Hematopoietic multipotent progenitor cell treated with erythropoietin and hydrocortisone succinate and interleukin-3 and kit ligand, for 6 days (in vitro differentiated cells): ENCODE results near the gene SH3BGR.
A peak's percentile ranks its signal among the peaks of the same experiment; 100 is the strongest.
"Not testable (repeated sequence)": the region's sequence is repeated elsewhere in the genome, so short reads cannot be mapped to it uniquely, and the experiment has no call there.

Source experiments
- DNase-seq: peaks from one replicate; pipeline ENCODE4 v3.0.0-alpha.2; 2015

SH3BGR gene

DNA sequence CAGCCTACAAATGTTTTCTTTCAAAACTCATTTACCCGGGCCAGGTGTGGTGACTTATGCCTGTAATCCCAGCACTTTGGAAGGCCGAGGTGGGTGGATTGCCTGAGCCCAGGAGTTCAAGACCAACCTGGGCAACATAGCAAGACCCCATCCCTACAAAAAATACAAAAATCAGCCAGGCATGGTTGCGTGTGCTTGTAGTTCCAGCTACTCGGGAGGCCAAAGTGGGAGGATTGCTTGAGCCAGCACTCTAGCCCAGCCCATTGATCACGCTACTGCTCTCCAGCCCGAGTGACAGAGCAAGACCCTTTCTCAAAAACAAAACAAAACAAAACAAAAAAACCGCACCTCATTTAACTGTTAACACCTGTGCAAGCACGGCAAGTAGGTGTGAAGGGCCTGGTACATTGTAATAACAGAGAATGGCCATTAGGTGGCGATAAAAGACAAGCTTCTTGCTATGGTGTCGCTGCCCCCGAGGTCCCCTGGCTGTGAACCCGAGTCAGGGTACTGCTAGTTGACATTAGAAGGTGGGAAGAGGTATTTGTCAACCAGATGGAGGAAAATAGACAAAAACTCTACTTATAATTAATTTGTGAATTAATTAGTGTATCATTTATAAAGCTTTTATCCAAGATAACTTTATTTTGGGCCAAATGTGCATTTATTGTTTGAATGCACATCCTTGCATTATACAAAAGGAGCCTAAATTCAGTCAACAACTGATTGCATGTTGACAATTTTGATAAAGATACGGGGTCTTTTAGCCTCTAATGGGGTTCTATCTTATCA lies 66.5 kb downstream of the SH3BGR start:
- DNase-seq = peak; percentile 87

GRCh38 chr21:39518847-39519210 lies 67.1 kb downstream of the SH3BGR start:
- DNase-seq = no peak

DNA sequence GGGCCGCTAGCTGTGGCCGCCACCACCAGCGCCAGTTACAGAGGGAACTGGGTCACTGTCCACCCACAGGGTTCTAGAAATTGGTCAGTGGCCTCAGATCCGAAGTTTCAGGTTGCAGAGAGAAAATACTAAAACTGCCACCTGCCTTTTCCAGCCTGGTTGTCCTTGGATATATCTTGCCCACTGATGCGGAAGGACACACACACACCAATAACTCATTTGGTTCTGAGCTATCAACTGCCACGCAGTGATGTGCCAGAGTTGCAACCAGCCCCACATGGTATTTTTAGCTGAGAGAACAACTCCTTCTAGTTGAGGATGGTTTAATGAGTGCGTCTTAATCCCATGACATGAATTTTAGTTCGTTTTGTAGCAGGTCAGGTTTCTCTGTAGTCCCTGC lies 68.1 kb downstream of the SH3BGR start:
- no peak for DNase-seq

DNA sequence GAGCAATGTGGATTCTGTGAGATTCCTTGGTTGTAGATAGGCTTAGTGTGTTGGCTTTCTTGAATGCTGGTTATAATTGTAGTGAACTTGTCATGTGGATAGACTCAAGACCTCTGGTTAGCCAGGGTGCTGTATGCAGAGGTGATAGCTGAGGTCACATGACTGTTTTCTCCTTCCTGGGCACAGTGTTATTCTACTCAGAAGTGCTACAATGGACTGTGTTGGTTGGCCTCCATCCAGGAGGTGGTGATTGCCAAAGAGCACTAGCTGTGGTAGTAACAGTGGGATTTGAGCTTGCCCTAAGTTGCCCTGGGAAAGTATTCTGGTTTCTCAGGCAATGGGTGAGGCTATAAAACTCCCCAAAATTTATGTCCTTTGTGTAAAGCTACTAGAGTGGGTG lies 71.6 kb downstream of the SH3BGR start:
- no peak for DNase-seq

GRCh38 chr21:39523915-39524314 lies 72.1 kb downstream of the SH3BGR start:
- no peak for DNase-seq

- no peak for DNase-seq
Measured at GRCh38 chr21:39525129-39525528, 73.4 kb downstream of the SH3BGR start.

DNA sequence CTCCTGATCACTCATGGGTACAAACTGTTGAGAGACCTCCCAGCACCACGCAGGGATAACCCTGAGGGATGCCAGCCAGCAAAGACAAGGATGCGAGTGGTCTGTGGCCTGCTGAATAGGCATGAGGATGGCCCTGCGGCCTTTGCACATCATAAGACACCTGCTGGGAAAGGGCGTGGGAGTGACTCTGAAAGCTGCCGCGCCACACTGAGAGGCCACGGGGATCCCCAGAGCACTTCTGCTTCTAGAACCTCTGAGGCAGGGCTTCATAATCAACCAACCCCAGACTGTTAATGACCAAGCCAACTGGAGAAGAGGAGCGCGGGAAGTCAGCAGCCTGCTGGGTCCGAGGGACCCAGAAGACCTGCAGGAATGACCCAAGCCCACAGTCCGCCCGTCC lies 73.8 kb downstream of the SH3BGR start:
- DNase-seq = no peak

- no peak for DNase-seq
Measured at GRCh38 chr21:39527067-39527595, 75.4 kb downstream of the SH3BGR start.

DNA sequence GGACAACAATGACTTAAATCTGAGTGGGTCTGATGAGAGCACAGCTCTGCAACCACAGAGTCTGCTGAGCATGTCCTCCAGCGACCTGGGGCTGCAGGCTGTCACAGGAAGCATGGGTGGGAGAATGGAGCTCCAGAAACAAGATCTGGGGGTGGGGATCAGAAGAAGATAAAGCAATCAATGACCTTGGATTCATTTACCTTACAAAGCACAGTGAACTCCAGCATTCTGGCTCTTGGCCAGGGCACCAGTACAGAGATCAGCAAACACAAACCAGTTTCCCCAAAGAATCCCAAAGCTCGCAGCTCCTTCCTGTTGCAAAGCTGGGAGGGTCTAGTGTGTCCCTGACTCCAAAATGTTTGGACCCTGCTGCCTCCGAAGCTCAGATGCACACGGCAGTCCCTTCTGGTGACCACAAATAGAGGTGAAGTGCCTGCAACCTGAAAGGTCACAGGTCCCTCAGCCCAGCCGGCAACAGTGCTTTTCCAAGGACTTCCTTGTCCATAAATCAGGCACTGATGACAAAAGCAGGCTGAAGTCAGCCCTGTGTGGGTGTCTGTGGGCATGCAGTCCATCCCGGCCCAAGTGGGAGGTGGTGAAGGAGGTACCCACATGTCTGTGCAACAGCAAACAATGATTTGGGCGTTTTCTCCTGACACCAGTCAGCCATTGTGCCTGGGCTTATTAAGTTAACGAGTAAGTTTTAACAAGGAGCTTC lies 76.1 kb downstream of the SH3BGR start:
- DNase-seq = no peak

GRCh38 chr21:39529026-39529425 lies 77.3 kb downstream of the SH3BGR start:
- no peak for DNase-seq

DNA sequence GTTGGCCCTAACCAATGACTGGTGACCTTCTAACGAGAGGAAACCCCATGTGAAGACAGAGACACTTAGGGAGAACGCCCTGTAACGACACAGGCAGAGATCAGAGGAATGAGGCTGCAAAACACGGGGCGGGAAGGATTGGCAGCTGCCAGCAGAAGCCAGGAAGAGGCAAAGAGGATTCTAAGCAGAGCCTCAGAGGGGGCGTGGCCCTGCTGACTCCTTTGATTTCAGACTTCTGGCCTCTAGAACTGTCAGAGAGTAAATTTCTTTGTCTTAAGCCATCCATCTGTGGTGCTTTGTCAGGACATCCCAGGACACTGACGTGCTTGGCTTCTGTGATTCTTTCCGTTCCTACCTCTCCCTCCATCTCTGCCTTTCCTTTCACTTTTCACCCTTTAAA lies 79.3 kb downstream of the SH3BGR start:
- DNase-seq = no peak

DNA sequence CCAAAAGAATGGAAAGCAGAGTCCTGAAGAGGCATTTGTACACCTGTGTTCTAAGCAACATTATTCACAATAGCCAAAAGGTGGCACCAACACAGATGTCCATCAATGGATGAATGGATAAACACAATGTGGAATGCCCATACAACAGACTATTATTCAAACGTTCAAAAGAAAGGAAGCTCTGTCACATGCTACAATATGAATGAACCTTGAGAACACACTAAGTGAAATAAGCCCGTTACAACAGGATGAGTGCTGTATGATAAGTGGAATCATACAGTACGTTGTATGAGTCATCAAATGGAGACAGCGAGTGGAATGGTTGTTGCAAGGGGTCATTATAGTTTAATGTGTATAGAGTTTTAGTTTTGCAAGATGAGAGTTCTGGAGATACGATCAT lies 80.1 kb downstream of the SH3BGR start:
- no peak for DNase-seq

DNA sequence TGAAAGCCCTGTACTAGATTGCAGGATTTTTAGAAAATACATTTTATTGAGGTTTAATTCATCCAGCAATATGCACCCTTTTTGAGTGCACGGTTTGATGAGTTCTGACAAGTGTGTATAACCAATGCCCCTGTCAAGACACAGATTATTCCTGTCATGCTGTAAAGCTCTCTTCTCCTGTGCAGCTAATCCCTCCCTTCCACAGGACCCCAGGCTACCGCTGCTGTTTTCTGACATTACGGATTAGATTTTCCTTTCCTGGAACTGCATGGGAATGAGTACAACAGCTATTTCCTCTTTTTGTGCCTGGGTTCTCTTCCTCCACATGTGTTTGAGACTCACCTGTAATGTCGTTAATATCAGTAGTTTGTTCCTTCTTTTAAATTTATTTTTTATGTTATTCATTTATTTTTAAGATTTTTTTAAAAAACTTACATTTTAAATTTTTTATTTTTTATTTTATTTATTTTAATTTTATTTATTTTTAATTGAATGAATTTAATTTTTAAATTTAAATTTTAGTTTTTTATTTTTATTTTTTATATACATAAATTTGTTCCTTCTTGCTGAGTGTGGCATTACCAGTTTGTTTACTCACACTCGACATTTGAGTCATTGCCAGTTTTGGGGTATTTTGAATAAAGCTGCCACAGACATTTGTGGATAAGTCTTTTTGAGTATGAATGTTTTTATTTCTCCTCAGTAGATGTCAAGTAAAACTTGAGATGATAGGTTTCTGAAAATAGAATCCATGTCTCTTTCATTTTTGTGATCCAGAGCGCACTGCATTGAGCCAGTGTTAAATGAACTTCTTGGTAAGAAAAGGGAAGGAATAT lies 82.0 kb downstream of the SH3BGR start:
- DNase-seq = no peak

DNA sequence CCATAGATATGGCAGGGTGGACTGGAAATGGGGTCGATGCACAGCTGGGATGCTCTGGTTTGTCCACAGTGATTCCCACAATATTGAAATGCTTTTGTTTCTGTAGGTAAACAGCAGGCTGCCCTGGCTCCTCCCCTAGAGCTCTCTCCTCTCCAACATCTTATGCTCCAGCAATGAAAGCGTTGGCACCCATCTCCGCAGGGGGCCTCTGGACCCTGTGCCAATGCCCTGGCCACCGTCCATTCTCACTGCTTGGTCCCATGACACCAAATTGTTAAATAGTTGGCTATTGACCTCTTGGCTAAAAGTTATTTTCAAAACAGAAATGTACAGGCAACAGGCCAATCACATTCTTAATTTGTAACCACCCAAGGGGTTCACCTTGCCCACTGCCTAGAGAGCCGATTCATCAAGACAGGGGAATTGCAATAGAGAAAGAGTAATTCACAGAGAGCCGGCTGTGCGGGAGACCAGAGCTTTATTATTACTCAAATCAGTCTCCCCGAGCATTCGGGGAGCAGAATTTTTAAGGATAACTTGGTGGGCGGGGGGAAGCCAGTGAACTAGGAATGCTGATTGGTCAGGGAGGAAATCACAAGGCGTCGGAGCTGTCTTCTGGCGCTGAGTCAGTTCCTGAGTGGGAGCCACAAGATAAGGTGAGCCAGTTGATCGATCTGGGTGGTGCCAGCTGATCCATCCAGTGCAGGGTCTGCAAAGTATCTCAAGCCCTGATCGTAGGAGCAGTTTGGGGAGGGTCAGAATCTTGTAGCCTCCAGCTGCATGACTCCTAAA lies 84.1 kb downstream of the SH3BGR start:
- no peak for DNase-seq

DNA sequence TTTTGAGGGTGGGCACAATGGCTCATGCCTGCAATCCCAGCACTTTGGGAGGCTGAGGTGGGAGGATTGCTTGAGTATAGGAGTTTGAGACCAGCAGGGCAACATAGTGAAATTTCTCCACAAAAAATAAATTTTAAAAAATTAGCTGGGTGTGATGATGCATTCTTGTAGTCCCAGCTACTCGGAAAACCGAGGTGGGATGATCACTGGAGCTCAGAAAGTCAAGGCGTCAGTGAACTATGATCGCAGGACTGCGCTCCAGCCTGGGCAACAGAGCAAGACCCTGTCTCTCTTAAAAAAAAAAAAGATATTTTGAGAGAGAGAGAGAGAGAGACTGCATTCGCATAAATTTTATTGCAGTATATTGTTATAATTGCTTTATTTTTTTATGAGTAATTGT lies 85.1 kb downstream of the SH3BGR start:
- no peak for DNase-seq

GRCh38 chr21:39537571-39537970 lies 85.8 kb downstream of the SH3BGR start:
- no peak for DNase-seq

- DNase-seq = no peak
Measured at GRCh38 chr21:39538453-39539042, 86.8 kb downstream of the SH3BGR start.

DNA sequence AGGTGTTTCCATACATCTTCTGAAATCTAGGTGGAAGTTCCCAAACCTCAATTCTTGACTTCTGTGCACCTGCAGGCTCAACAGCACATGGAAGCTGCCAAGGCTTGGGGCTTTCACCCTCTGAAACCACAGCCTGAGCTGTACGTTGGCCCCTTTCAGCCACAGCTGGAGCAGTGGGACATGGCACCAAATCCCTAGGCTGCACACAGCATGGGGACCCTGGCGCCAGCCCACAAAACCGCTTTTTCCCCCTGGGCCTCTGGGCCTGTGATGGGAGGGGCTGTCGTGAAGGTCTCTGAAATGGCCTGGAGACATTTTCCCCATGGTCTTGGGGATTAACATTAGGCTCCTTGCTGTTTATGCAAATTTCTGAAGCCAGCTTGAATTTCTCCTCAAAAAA lies 88.6 kb downstream of the SH3BGR start:
- DNase-seq = not testable (repeated sequence)

DNA sequence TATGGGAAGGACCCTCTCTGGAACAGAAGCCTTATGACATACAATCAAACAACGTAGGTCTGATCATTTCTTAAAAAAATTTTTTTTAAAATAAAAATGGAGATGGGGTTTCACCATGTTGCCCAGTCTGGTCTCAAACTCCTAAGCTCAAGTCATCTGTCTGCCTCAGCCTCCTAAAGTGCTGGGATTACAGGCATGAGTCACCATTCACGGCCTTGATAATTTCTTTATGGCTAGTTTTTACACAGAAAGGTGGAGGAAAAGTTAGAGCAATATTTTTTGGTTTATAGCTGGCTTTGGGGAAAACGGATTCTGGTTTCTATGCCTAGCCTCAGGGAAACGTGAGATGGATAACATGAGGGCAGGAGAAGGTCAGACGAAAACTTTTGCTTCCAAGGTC lies 91.0 kb downstream of the SH3BGR start:
- DNase-seq = no peak

DNA sequence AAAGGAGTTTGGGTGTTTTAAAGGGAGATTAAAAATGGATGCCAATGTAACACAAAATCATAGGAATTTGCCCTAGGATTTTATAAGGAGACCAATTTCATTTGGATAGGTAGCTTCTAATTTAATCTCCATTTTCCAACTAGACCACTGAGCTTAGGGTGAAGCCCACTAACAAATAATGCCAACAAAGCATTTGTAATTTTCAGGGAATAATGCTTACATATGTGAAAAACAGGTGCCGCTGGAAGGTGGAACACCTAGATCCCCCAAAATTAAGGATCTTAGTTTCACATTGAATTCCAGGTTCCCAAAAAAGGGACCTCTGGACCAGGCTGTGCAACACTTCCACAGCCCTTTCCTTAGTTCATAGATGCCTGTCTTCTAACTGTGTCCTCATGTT lies 94.8 kb downstream of the SH3BGR start:
- no peak for DNase-seq

DNA sequence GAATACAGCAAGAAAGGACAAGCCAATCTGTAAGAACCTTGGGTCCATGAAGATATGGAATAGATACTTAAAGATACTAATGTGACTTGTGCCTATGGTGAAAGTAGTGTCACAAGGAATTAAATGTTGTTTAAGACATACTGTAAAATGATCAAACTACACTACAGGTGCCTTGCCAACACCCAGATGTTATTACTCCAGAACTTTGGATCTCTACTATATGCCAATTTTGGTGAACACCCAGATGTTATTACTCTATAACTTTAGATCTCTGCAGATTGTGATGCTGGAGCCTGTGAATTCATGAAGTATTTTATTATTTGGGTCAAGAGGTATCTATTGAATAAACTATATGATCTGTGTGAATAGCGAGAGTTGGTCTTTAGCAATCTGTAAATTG lies 101.1 kb downstream of the SH3BGR start:
- DNase-seq = no peak

- no peak for DNase-seq
Measured at GRCh38 chr21:39553331-39553730, 101.6 kb downstream of the SH3BGR start.
